Body of pancreas (tissue), 4 donors: Measurements from ENCODE around the gene AMPD2. TPM values are rescaled to one million over a fixed set of nuclear protein-coding genes. Genes with fewer than 3 reads are reported as not detected.

Source experiments
- ATAC-seq: fragments of 150-250 bp; one replicate; pipeline ENCODE4 v1.9.1; 2016
- DNase-seq, 4 donors: peaks; one replicate each; pipeline ENCODE4 v3.0.0-alpha.2; 2019
- H3K27ac ChIP-seq, 4 donors: fragments of 200-600 bp; sonication (generic); 1 replicate in 3 of 4; 2 replicates in 1 of 4; pipeline versions ENCODE4 v1.5.1 to v1.6.1; 2016 to 2019; ENCODE audit warnings: mild to moderate bottlenecking in 1 of 4, mixed read lengths in 1 of 4, moderate library complexity in 1 of 4
- H3K27me3 ChIP-seq, 2 donors: fragments of 200-600 bp; sonication (generic); one replicate each; pipeline ENCODE4 v1.6.0; 2016; ENCODE audit warnings: mild to moderate bottlenecking in 1 of 2
- H3K36me3 ChIP-seq, 2 donors: fragments of 200-600 bp; sonication (generic); replicated peaks in 1 of 2; 2 replicates each; pipeline ENCODE4 v1.5.1; 2016; ENCODE audit warnings: low read depth in 2 of 2; ENCODE audit not compliant: insufficient read depth in 1 of 2
- H3K4me1 ChIP-seq: fragments of 200-600 bp; sonication (generic); one replicate; pipeline ENCODE4 v1.6.0; 2016
- H3K4me3 ChIP-seq, 2 donors: fragments of 200-600 bp; sonication (generic); 1 replicate in 1 of 2; 2 replicates in 1 of 2; pipeline ENCODE4 v1.5.1; 2016 to 2019
- H3K9me3 ChIP-seq, 3 donors: fragments of 200-600 bp; sonication (generic); 1 replicate in 2 of 3; 2 replicates in 1 of 3; pipeline ENCODE4 v1.5.1; 2016
- CTCF ChIP-seq, 7 experiments: fragments of 450-650 bp in 4 of 7; fragments of 200-600 bp in 3 of 7; sonication (generic) in 3 of 7; IDR thresholded peaks; one replicate each; pipeline ENCODE4 v1.5.1; 2016 to 2019; ENCODE audit warnings: antibody characterized with exemption in 7 of 7
- POLR2A ChIP-seq, 3 donors: fragments of 450-650 bp; IDR thresholded peaks; one replicate each; pipeline ENCODE4 v1.6.1; 2016; ENCODE audit warnings: antibody characterized with exemption in 3 of 3, mild to moderate bottlenecking in 2 of 3
- WGBS, 2 donors: methylation state at CpG; one replicate each; pipeline ENCODE4 v1.1.5; 2017; 5-methylcytosine and 5-hydroxymethylcytosine counted together
- intact Hi-C: fragments of 100-400 bp; cut with DNase I; formaldehyde crosslinking; loops from one replicate; pipeline ENCODE4 v1.15.1; 2023
- total RNA-seq, 2 donors: library from RNA; depleted of rRNA; stranded (reverse); fragments of >200 nt; gene quantifications; one replicate each; pipeline ENCODE4 v1.1.0, GENCODE V29; 2016

The AMPD2 gene
- total RNA-seq, 2 donors from 2014 or later: 22.1 to 111 TPM

DNA sequence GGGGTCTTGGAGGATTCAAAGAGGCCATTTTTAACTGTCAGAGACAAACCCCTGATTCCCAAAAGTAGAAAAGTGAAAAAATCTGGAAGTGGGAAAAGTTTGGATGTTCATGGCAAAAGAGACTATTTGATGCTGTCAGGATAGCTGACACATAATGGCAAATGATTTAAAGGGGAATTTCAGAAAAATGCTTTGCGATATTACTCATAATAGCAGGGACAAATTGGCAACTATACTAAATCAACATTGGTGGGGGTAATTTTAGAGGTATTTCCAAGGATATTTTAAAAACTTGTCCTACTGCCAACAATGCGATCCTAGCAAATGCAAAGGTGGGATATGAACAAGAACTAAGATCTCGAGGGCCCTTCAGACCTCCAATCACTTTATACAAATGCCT is 31.0 kb downstream of the AMPD2 start:
- DNase-seq (no peak), ATAC-seq (no peak)
- Histone ChIP-seq H3K9me3 (no peaks in the 10 kb centered on the region), H3K4me1 (peaks cover 12% of the 10 kb centered on the region), H3K27ac (no peak overlapping the region), H3K4me3 (no peak overlapping the region), H3K36me3 (no peaks in the 10 kb centered on the region), H3K27me3 (no peaks in the 10 kb centered on the region)
- WGBS, 2 donors: 64 to 78% methylated on average over 3 of the region's 3 CpGs
- intact Hi-C loops: no loop called here
- TF ChIP-seq POLR2A (IDR thresholded peaks at IDR 0.05) (no peak), CTCF (IDR thresholded peaks at IDR 0.05) (no peak)

- DNase-seq: no peak
- TF ChIP-seq POLR2A (IDR thresholded peaks at IDR 0.05) (no peak), CTCF (IDR thresholded peaks at IDR 0.05) (no peak)
- ATAC-seq: no peak
- H3K36me3 ChIP-seq: no peaks in the 10 kb centered on the region
- H3K4me1 ChIP-seq: peaks cover 17% of the 10 kb centered on the region
- H3K4me3 ChIP-seq: no peak overlapping the region
- no peaks in the 10 kb centered on the region for H3K9me3 ChIP-seq
- 35 to 43% methylated on average over 2 of the region's 2 CpGs for WGBS, 2 donors
- H3K27me3 ChIP-seq: no peaks in the 10 kb centered on the region
- no peak overlapping the region for H3K27ac ChIP-seq
- intact Hi-C loops: no loop called here
Measured at GRCh38 chr1:109652402-109652801, 32.8 kb downstream of the AMPD2 start.

GRCh38 chr1:109653306-109653705 is 33.7 kb downstream of the AMPD2 start:
- Histone ChIP-seq H3K36me3 (no peaks in the 10 kb centered on the region), H3K27me3 (no peaks in the 10 kb centered on the region), H3K9me3 (no peaks in the 10 kb centered on the region), H3K27ac (no peak overlapping the region), H3K4me1 (peaks cover 23% of the 10 kb centered on the region), H3K4me3 (no peak overlapping the region)
- intact Hi-C loops: no loop called here
- ATAC-seq: no peak
- no peak for DNase-seq
- TF ChIP-seq POLR2A (IDR thresholded peaks at IDR 0.05) (no peak), CTCF (IDR thresholded peaks at IDR 0.05) (no peak)
- 29 to 45% methylated on average over 2 of the region's 2 CpGs for WGBS, 2 donors

- intact Hi-C loops: no loop called here
- H3K36me3 ChIP-seq: no peaks in the 10 kb centered on the region
- peaks cover 35% of the 10 kb centered on the region for H3K4me1 ChIP-seq
- no peak for ATAC-seq
- TF ChIP-seq POLR2A (IDR thresholded peaks at IDR 0.05) (no peak), CTCF (IDR thresholded peaks at IDR 0.05) (no peak)
- no peak for DNase-seq
- peak overlapping the region in 1 of 4 donors; percentile 83 for H3K27ac ChIP-seq
- H3K27me3 ChIP-seq: no peaks in the 10 kb centered on the region
- no peaks in the 10 kb centered on the region for H3K9me3 ChIP-seq
- no peak overlapping the region for H3K4me3 ChIP-seq
- WGBS, 2 donors: 84 to 87% methylated on average over 12 of the region's 12 CpGs
Measured at GRCh38 chr1:109654519-109654918, 34.9 kb downstream of the AMPD2 start.
